ENCODE results near the gene MAP3K5. TPM values are rescaled to one million over a fixed set of nuclear protein-coding genes. Genes with fewer than 3 reads are reported as not detected.
A peak's percentile ranks its signal among the peaks of the same experiment; 100 is the strongest.

MAP3K5 gene
- total and polyA plus RNA-seq, 4 experiments from 2014 or later: 7.3 to 31.7 (median 28.8) TPM

DNA sequence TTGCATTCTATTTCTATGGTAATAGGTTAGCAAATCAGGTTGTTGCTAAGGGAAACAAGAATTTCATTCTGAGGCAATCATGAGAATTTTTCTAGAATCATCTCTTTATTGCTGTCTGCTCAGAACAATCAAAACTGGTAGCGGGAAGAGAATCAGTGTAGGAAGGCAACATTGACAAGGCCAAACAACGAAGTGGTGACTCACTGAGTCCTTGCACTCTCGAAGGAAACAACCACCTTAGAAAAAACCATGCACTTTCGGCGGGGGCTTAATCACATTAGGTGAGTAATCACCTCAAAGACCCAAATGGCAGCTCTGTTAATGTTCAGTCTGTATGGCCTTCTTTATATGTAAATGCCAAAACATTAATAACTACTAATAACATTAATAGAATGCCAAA, 163.3 kb downstream of the MAP3K5 start:
- Histone ChIP-seq H3K4me1 (ENCODE audit: insufficient read depth, low read length) (no peaks in the 10 kb centered on the region), H3K9me3 (ENCODE audit: control insufficient read depth in 1 of 2, low read length in 2 of 2) (no peaks in the 10 kb centered on the region), H3K4me3 (ENCODE audit: low read length in 2 of 2) (no peak overlapping the region), H3K27ac (ENCODE audit: low read depth, low read length) (no peak overlapping the region), H3K27me3 (ENCODE audit: insufficient read depth, low read length) (no peaks in the 10 kb centered on the region), H3K36me3 (ENCODE audit: insufficient read depth, low read length) (peaks cover 11% of the 10 kb centered on the region)
- Mint-ChIP-seq H3K27ac (no peak overlapping the region), H3K4me3 (no peak overlapping the region), H3K4me1 (peaks cover 0 to 8% (median 1%) of the 10 kb centered on the region in 4 donors), H3K27me3 (no peaks in the 10 kb centered on the region), H3K36me3 (peaks cover 47 to 48% of the 10 kb centered on the region in 2 donors), H3K9me3 (no peaks in the 10 kb centered on the region)
- POLR2A ChIA-PET (ENCODE audit: partially characterized antibody): interaction anchor here (0.9 kb wide), 1 partner anchor 163 kb away, joined by 3 read pairs; the partner anchor contains the start of gene MAP3K5
- CTCF ChIA-PET (ENCODE audit: partially characterized antibody): interaction anchor here (1.0 to 1.7 kb wide), 2 partner anchors 15 to 164 kb away, joined by 3 to 11 read pairs; partner anchors contain the start of gene MAP3K5
- intact Hi-C loops (cut with micrococcal nuclease): no loop called here
- no peak for DNase-seq

DNA sequence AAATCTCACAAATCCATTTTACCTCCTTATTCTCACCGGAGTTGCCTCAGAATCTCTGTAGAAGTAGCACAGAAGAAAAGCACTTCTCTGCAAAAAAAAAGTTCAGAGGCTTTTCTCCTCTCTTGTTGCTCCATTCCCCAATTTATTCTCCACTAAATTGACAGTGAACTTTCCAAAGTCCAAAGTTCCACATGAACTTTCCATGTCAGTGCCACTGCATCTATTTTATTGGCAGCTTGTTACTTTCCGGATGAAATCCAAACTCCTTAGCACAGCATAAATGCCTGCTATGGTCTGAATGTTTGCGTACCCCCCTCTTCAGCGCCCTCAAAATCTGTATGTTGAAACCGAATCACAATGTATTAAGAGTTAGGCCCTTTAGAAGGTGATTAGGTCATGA, 165.1 kb downstream of the MAP3K5 start:
- Mint-ChIP-seq H3K9me3 (no peaks in the 10 kb centered on the region), H3K4me3 (no peak overlapping the region), H3K27ac (peak overlapping the region in 4 of 7 donors; percentile 24 to 52 (median 42)), H3K27me3 (no peaks in the 10 kb centered on the region), H3K36me3 (peaks cover 51 to 57% of the 10 kb centered on the region in 2 donors), H3K4me1 (peaks cover 0 to 9% (median 1%) of the 10 kb centered on the region in 4 donors)
- ChIA-PET CTCF (ENCODE audit: partially characterized antibody) (interaction anchor here (1.2 to 3.0 kb wide), 2 partner anchors 9 to 18 kb away, joined by 3 to 12 read pairs; no protein-coding TSS in a partner anchor), POLR2A (ENCODE audit: partially characterized antibody) (no interaction called here)
- Histone ChIP-seq H3K27me3 (ENCODE audit: insufficient read depth, low read length) (no peaks in the 10 kb centered on the region), H3K36me3 (ENCODE audit: insufficient read depth, low read length) (peaks cover 19% of the 10 kb centered on the region), H3K4me3 (ENCODE audit: low read length in 2 of 2) (no peak overlapping the region), H3K27ac (ENCODE audit: low read depth, low read length) (no peak overlapping the region), H3K4me1 (ENCODE audit: insufficient read depth, low read length) (no peaks in the 10 kb centered on the region), H3K9me3 (ENCODE audit: control insufficient read depth in 1 of 2, low read length in 2 of 2) (no peaks in the 10 kb centered on the region)
- DNase-seq: no peak
- intact Hi-C loops (cut with micrococcal nuclease): no loop called here

DNA sequence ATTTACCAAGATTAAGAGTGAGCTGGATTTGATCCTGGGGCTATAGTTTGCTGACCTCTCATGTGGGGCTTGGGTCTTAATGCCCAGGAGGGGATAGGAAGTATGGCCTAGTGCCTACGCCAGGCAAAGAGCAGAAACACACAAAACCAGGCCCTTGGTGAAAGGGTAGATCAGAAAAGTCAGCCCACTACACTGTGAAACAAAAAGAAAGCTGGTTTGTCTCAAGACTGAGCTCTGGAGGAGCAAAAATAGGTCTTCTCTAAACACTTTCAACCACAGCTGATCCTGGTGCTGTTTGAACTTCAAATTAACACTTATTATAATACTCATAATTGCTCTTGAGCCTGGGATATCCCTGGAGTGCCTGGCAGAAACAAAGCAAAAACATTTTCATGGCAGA, 167.0 kb downstream of the MAP3K5 start:
- H3K27me3 Mint-ChIP-seq: no peaks in the 10 kb centered on the region
- H3K27ac ChIP-seq (ENCODE audit: low read depth, low read length): no peak overlapping the region

DNA sequence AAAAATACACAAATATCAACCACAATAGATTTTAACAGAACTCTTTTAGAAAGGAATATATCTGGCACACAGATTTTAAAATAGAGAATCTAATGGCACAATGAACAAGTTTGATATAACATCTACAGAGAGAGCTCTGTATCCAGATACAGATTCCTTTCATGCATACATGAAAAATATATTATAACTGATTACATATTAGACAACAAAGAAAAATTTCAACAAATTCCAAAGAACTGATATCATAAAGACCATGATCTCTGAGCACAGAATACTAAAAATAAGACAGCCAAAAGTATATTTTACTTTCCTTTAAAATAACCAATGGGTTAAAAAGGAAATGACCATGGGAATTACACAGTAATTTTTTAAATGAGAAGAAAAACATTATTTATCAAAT, 167.9 kb downstream of the MAP3K5 start:
- no peaks in the 10 kb centered on the region for H3K27me3 ChIP-seq (ENCODE audit: insufficient read depth, low read length)
- POLR2A ChIA-PET (ENCODE audit: partially characterized antibody): no interaction called here

More for the DNA sequence above, 167.0 kb downstream of the MAP3K5 start:
- Mint-ChIP-seq H3K4me3 (no peak overlapping the region), H3K9me3 (no peaks in the 10 kb centered on the region), H3K4me1 (peaks cover 0 to 6% (median 1%) of the 10 kb centered on the region in 4 donors), H3K27ac (peak overlapping the region in 1 of 7 donors; percentile 68), H3K36me3 (peaks cover 56% of the 10 kb centered on the region in 2 donors)
- Histone ChIP-seq H3K9me3 (ENCODE audit: control insufficient read depth in 1 of 2, low read length in 2 of 2) (no peaks in the 10 kb centered on the region), H3K27me3 (ENCODE audit: insufficient read depth, low read length) (no peaks in the 10 kb centered on the region), H3K4me3 (ENCODE audit: low read length in 2 of 2) (no peak overlapping the region), H3K36me3 (ENCODE audit: insufficient read depth, low read length) (peaks cover 10% of the 10 kb centered on the region), H3K4me1 (ENCODE audit: insufficient read depth, low read length) (no peaks in the 10 kb centered on the region)
- DNase-seq: no peak
- CTCF ChIA-PET (ENCODE audit: partially characterized antibody): interaction anchor here (2.1 to 3.0 kb wide), 2 partner anchors 9 to 20 kb away, joined by 6 to 12 read pairs; no protein-coding TSS in a partner anchor
- POLR2A ChIA-PET (ENCODE audit: partially characterized antibody): no interaction called here
- intact Hi-C loops (cut with micrococcal nuclease): no loop called here

DNA sequence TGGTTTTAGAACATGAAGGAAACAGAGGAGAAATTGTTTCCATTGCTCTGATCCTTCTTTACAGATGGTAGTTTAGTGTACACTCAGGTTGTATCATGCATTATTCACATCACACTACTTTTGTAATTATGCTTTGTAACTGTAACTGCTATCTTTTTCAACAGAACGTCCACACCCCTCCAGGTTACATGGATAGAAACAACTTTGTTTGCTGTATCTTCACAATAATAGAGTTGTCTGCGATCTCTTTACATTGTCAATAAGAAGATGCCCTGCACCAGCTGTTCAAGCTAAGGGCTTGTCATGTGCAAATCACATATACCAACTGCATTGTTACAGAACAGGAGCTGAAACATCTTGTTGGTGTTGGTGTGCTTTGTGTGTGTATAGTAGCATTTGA, 174.2 kb downstream of the MAP3K5 start:
- no peak for DNase-seq
- Mint-ChIP-seq H3K27ac (peak overlapping the region in 3 of 7 donors; percentile 17 to 59 (median 32)), H3K9me3 (no peaks in the 10 kb centered on the region), H3K4me1 (peaks cover 0 to 3% (median 0%) of the 10 kb centered on the region in 4 donors), H3K36me3 (peaks cover 54 to 63% of the 10 kb centered on the region in 2 donors), H3K27me3 (no peaks in the 10 kb centered on the region), H3K4me3 (no peak overlapping the region)
- Histone ChIP-seq H3K27me3 (ENCODE audit: insufficient read depth, low read length) (no peaks in the 10 kb centered on the region), H3K36me3 (ENCODE audit: insufficient read depth, low read length) (peaks cover 18% of the 10 kb centered on the region), H3K9me3 (ENCODE audit: control insufficient read depth in 1 of 2, low read length in 2 of 2) (no peaks in the 10 kb centered on the region), H3K27ac (ENCODE audit: low read depth, low read length) (no peak overlapping the region), H3K4me3 (ENCODE audit: low read length in 2 of 2) (no peak overlapping the region), H3K4me1 (ENCODE audit: insufficient read depth, low read length) (no peaks in the 10 kb centered on the region)
- ChIA-PET CTCF (ENCODE audit: partially characterized antibody) (interaction anchor here (1.4 to 2.1 kb wide), 2 partner anchors 26 to 174 kb away, joined by 6 to 8 read pairs; partner anchors contain the start of gene MAP3K5), POLR2A (ENCODE audit: partially characterized antibody) (no interaction called here)
- intact Hi-C loops (cut with micrococcal nuclease): no loop called here

More for the DNA sequence above, 167.9 kb downstream of the MAP3K5 start:
- CTCF ChIA-PET (ENCODE audit: partially characterized antibody): interaction anchor here (1.3 to 3.7 kb wide), 3 partner anchors 10 to 168 kb away, joined by 6 to 10 read pairs (median 8); partner anchors contain the start of gene MAP3K5
- H3K4me3 Mint-ChIP-seq: no peak overlapping the region
- Histone ChIP-seq H3K9me3 (ENCODE audit: control insufficient read depth in 1 of 2, low read length in 2 of 2) (no peaks in the 10 kb centered on the region), H3K27ac (ENCODE audit: low read depth, low read length) (no peak overlapping the region), H3K4me3 (ENCODE audit: low read length in 2 of 2) (no peak overlapping the region), H3K4me1 (ENCODE audit: insufficient read depth, low read length) (no peaks in the 10 kb centered on the region), H3K36me3 (ENCODE audit: insufficient read depth, low read length) (peaks cover 12% of the 10 kb centered on the region)
- DNase-seq: no peak
- H3K9me3 Mint-ChIP-seq: no peaks in the 10 kb centered on the region
- H3K36me3 Mint-ChIP-seq: peaks cover 57 to 58% of the 10 kb centered on the region in 2 donors
- no peak overlapping the region for H3K27ac Mint-ChIP-seq
- peaks cover 0 to 6% (median 1%) of the 10 kb centered on the region in 4 donors for H3K4me1 Mint-ChIP-seq
- no peaks in the 10 kb centered on the region for H3K27me3 Mint-ChIP-seq
- intact Hi-C loops (cut with micrococcal nuclease): no loop called here

DNA sequence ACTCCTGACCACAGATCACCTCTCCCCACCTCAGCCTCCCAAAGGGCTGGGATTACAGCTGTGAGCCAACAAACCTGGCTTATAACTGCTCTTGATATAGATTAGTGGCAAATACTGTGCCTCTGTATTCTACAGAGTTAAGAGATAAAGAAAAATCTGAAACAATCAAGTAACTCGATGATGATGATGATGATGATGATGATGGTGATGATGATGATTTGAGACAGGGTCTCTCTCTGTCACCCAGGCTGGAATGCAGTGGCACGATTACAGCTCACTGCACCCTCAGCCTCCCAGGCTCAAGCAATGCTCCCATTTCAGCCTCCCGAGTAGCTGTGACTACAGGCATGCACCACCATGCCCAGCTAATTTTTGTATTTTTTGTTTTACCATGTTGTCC, 175.8 kb downstream of the MAP3K5 start:
- H3K4me3 ChIP-seq (ENCODE audit: low read length in 2 of 2): no peak overlapping the region
- POLR2A ChIA-PET (ENCODE audit: partially characterized antibody): no interaction called here
- intact Hi-C loops (cut with micrococcal nuclease): no loop called here
- Mint-ChIP-seq H3K36me3 (peaks cover 53 to 63% of the 10 kb centered on the region in 2 donors), H3K4me1 (peaks cover 0 to 2% (median under 1%) of the 10 kb centered on the region in 4 donors), H3K27ac (peak overlapping the region in 3 of 7 donors; percentile 36 to 73 (median 51)), H3K9me3 (no peaks in the 10 kb centered on the region), H3K27me3 (no peaks in the 10 kb centered on the region), H3K4me3 (no peak overlapping the region)
- H3K27ac ChIP-seq (ENCODE audit: low read depth, low read length): no peak overlapping the region
- DNase-seq: no peak
- no peaks in the 10 kb centered on the region for H3K9me3 ChIP-seq (ENCODE audit: control insufficient read depth in 1 of 2, low read length in 2 of 2)
- no peaks in the 10 kb centered on the region for H3K27me3 ChIP-seq (ENCODE audit: insufficient read depth, low read length)
- H3K4me1 ChIP-seq (ENCODE audit: insufficient read depth, low read length): no peaks in the 10 kb centered on the region
- H3K36me3 ChIP-seq (ENCODE audit: insufficient read depth, low read length): peaks cover 15% of the 10 kb centered on the region
- CTCF ChIA-PET (ENCODE audit: partially characterized antibody): interaction anchor here (1.4 to 3.0 kb wide), 3 partner anchors 10 to 35 kb away, joined by 4 to 10 read pairs (median 6); no protein-coding TSS in a partner anchor

DNA sequence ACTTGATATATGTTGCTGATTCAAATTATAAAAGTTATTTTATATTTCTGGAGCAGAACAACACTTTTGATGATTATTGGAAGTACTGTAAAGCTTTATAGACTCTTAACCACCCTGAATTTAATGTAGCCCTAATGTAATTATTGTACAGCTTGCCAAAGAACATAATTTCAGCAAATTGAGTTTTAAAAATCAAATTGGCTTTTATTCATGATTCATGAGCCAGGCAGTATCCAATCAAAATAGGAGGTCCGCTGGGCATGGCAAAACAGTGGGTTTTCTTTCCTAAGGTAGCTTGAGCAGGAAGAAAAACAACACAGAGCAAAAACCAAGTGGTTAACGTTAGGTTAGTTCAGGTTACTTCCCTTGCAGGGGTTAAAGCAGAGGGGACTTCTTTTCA, 177.3 kb downstream of the MAP3K5 start:
- CTCF ChIA-PET (ENCODE audit: partially characterized antibody): interaction anchor here (1.0 to 3.0 kb wide), 4 partner anchors 8 to 177 kb away, joined by 3 to 10 read pairs (median 7); partner anchors contain the start of gene MAP3K5
- H3K36me3 Mint-ChIP-seq: peaks cover 51 to 62% of the 10 kb centered on the region in 2 donors
- peaks cover 15% of the 10 kb centered on the region for H3K36me3 ChIP-seq (ENCODE audit: insufficient read depth, low read length)

More for the DNA sequence above, 177.3 kb downstream of the MAP3K5 start:
- Histone ChIP-seq H3K27ac (ENCODE audit: low read depth, low read length) (no peak overlapping the region), H3K4me3 (ENCODE audit: low read length in 2 of 2) (no peak overlapping the region), H3K27me3 (ENCODE audit: insufficient read depth, low read length) (no peaks in the 10 kb centered on the region), H3K4me1 (ENCODE audit: insufficient read depth, low read length) (no peaks in the 10 kb centered on the region), H3K9me3 (ENCODE audit: control insufficient read depth in 1 of 2, low read length in 2 of 2) (no peaks in the 10 kb centered on the region)
- no peak overlapping the region for H3K4me3 Mint-ChIP-seq
- peaks cover 2 to 10% (median 5%) of the 10 kb centered on the region in 4 donors for H3K4me1 Mint-ChIP-seq
- no peak for DNase-seq
- no peaks in the 10 kb centered on the region for H3K27me3 Mint-ChIP-seq
- intact Hi-C loops (cut with micrococcal nuclease): no loop called here
- POLR2A ChIA-PET (ENCODE audit: partially characterized antibody): interaction anchor here (1.2 kb wide), 1 partner anchor 137 kb away, joined by 3 read pairs; no protein-coding TSS in a partner anchor
- H3K9me3 Mint-ChIP-seq: no peaks in the 10 kb centered on the region
- H3K27ac Mint-ChIP-seq: peak overlapping the region in 2 of 7 donors; percentile 40 to 42
